Heart left ventricle (tissue), 13 donors: ENCODE results near the gene PIGS.

Experiments
- POLR2A ChIP-seq, 2 donors: fragments of 450-650 bp; IDR thresholded peaks; one replicate each; pipeline ENCODE4 v1.6.1; 2017; ENCODE audit warnings: antibody characterized with exemption in 2 of 2, mild to moderate bottlenecking in 2 of 2, moderate library complexity in 2 of 2
- TF ChIP-seq, protein P1 (sequence below), 12 donors: fragments of 200-600 bp; sonication (generic) in 4 of 12; IDR thresholded peaks; one replicate each; pipeline versions ENCODE4 v1.5.0 to v1.8.0; 2018 to 2022; ENCODE audit warnings: antibody characterized with exemption in 12 of 12, mild to moderate bottlenecking in 5 of 12
- donor health status: ischemic (EF 13 %, LVEDD 7.1; RV severe dilation, severe dysfunction).
- donor health status: DM: no; HTN: yes; CAD: no.
- donor health status: DM: no; HTN: no; CAD: no.
- donor health status: ischemic (EF 25% LVEDD 6.9; RV normal size, moderate dysfunction).
- donor health status: ischemic (EF 25% LVEDD 5.7; RV mildly dilated, moderate dysfunction).
- donor health status: ischemic (EF 35%, LVEDD 5.7; RV mildly dilated, moderate dysfunction).
- donor health status: nonischemic (EF 11% LVEDD 7.7; RV severe dilation, severe dysfunction).
- donor health status: DM: yes; HTN: yes; CAD: no.
- donor health status: PGD.
- donor health status: ischemic (EF 29% LVEDD 5.4; RV normal size, mild dysfunction).
- donor health status: nonischemic (EF 23%, LVEDD 6.1; RV moderate dilation, normal function).

DNA sequence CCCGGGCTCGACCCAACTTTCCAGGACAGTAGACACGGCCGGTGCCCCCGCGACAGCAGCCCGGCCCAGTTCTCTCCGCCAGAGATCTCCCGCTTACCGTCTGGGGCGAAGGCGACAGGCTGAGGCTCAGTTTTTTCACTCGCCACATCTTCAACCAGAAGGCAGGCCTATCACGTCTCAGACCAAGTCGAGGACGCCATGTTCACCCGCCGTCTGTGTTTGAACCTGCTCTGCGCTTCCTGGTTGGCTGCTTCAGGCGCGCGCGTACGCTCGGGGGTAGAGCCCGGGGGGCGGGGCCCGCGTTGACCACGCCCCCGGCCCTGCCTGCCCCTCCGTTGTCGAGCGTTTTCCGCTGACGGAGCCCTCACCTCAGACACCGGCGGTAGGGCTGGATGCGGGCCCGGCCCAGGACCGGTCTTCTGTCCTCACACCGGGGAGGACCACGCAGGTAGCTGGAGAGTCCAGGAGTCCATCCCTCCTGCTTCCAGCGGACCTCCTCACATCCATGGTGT lies 27.5 kb upstream of the PIGS start, which contains the start of gene SPAG5:
- TF ChIP-seq, protein P1, sequence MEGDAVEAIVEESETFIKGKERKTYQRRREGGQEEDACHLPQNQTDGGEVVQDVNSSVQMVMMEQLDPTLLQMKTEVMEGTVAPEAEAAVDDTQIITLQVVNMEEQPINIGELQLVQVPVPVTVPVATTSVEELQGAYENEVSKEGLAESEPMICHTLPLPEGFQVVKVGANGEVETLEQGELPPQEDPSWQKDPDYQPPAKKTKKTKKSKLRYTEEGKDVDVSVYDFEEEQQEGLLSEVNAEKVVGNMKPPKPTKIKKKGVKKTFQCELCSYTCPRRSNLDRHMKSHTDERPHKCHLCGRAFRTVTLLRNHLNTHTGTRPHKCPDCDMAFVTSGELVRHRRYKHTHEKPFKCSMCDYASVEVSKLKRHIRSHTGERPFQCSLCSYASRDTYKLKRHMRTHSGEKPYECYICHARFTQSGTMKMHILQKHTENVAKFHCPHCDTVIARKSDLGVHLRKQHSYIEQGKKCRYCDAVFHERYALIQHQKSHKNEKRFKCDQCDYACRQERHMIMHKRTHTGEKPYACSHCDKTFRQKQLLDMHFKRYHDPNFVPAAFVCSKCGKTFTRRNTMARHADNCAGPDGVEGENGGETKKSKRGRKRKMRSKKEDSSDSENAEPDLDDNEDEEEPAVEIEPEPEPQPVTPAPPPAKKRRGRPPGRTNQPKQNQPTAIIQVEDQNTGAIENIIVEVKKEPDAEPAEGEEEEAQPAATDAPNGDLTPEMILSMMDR (IDR thresholded peaks at IDR 0.05): no peak
- TF ChIP-seq POLR2A (IDR thresholded peaks at IDR 0.05): peak; percentile 49 to 83
